ENCODE measurements around the gene MRPL10. TPM values are rescaled to one million over a fixed set of nuclear protein-coding genes. Genes with fewer than 3 reads are reported as not detected.

MRPL10 gene
- total and polyA plus RNA-seq, 10 of the 15 experiments (the other 5 are each of a cell fraction or from before 2014, with no cell fraction given): 18.9 to 61.9 (median 47.3) TPM

DNA sequence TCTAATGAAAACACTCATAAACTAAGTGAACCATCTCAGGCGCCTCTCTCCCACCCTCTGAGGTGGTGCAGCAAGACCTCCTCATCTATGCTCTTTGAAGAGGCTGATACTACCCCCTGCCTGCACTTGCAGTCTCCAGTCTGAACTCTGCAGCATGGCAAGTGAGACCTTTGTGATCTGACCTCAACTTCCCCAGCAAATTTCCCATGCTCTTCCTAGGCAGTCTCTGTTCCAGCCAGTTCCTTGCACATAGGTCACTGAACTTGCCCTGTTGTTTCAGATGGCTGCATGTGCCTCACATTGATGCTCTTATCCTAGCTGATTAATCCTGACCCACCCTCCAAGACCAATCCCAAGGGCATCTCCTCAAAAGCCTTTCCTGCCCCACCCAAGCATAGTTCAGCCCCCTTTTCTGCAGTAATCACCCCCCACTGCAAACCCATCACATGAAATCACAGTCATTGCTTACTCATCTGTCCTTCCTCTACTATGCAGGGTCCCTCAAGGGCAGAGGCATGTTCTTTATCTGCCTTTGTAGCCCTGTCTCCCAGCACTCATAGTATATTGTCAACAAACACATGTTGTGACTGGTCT is 56.3 kb downstream of the MRPL10 start:
- 43% methylated on average over 1 of the region's 1 CpG for WGBS (ENCODE audit: insufficient coverage, insufficient replicate concordance, low lambda C conversion rate, missing lambda C conversion rate)
- ChIA-PET RAD21 (ENCODE audit: unreplicated experiment) (no interaction called here), CTCF (interaction anchor here (1.2 to 1.4 kb wide), 2 partner anchors 39 to 66 kb away, joined by 3 to 5 read pairs; partner anchors contain the start of gene SCRN2), POLR2A (no interaction called here), SMC1A (ENCODE audit: uncharacterized antibody, unreplicated experiment) (no interaction called here)
- in situ Hi-C loops (cut with MboI) (no loop called here), intact Hi-C loops (cut with micrococcal nuclease; ENCODE audit: unreplicated experiment) (loop anchor here (5.0 kb wide), 1 partner anchor 242 kb away; no protein-coding TSS in a partner anchor)
- Histone ChIP-seq H3K9ac (ENCODE audit: control insufficient read depth, insufficient read depth, low read length) (no peak overlapping the region), H4K20me1 (ENCODE audit: control insufficient read depth, insufficient read depth) (no peaks in the 10 kb centered on the region; the same call in 1 of the 2 replicates), H3K79me2 (ENCODE audit: control insufficient read depth, insufficient read depth, low read length) (no peaks in the 10 kb centered on the region), H2AFZ (ENCODE audit: control insufficient read depth, low read depth, low read length) (no peak overlapping the region), H3K27ac (ENCODE audit: control insufficient read depth, insufficient read depth) (no peak overlapping the region), H3K9me3 (replicated peaks; ENCODE audit: control insufficient read depth, insufficient read depth, low read length) (no peaks in the 10 kb centered on the region; the same call in 2 of the 3 replicates), H3K36me3 (ENCODE audit: control insufficient read depth in 2 of 2, insufficient read depth in 2 of 2, low read length in 1 of 2) (no peaks in the 10 kb centered on the region), H3K27me3 (replicated peaks in 1 of 2; ENCODE audit: control insufficient read depth in 2 of 2, insufficient read depth in 2 of 2, low read length in 1 of 2) (peaks cover 0 to 4% of the 10 kb centered on the region in 2 experiments; a peak in 2 of 4 replicates), H3K4me1 (ENCODE audit: control insufficient read depth, insufficient read depth, low read length) (no peaks in the 10 kb centered on the region), H3K4me3 (no peak overlapping the region), H3K4me2 (ENCODE audit: control insufficient read depth, insufficient read depth) (no peak overlapping the region)
- ATAC-seq (no peak), DNase-seq (ENCODE audit: low read depth, low spot score) (no peak), FAIRE-seq (no peak)
- TF ChIP-seq SIN3A (IDR thresholded peaks at IDR 0.05; ENCODE audit: low read depth, low read length) (no peak), ZNF217 (IDR thresholded peaks at IDR 0.05) (no peak), PAX5 (IDR thresholded peaks at IDR 0.05; ENCODE audit: borderline replicate concordance, low read depth, low read length) (no peak), TAF1 (IDR thresholded peaks at IDR 0.05; ENCODE audit: borderline replicate concordance, low read depth, low read length) (no peak), CBFB (IDR thresholded peaks at IDR 0.05; ENCODE audit: low read depth) (no peak), SREBF2 (IDR thresholded peaks at IDR 0.05; ENCODE audit: low read length) (no peak), RFX5 (IDR thresholded peaks at IDR 0.05; ENCODE audit: low read depth, low read length) (no peak), SUZ12 (IDR thresholded peaks at IDR 0.05; ENCODE audit: unreplicated experiment) (no peak), RUNX3 (IDR thresholded peaks at IDR 0.05; ENCODE audit: low read length) (no peak), KAT2A (conservative IDR thresholded peaks at IDR 0.05; ENCODE audit: control insufficient read depth, low read depth, low read length) (no peak), CBX3 (IDR thresholded peaks at IDR 0.05; ENCODE audit: borderline replicate concordance, low read depth) (no peak), KLF5 (IDR thresholded peaks at IDR 0.05; ENCODE audit: partially characterized antibody) (no peak), TCF7 (IDR thresholded peaks at IDR 0.05; ENCODE audit: borderline replicate concordance) (no peak), MYC (IDR thresholded peaks at IDR 0.05; ENCODE audit: insufficient read depth, insufficient read length, insufficient replicate concordance, low read length, severe bottlenecking) (no peak), SMC3 (IDR thresholded peaks at IDR 0.05; ENCODE audit: borderline replicate concordance, low read length) (no peak)
- TF ChIP-seq, protein P1, sequence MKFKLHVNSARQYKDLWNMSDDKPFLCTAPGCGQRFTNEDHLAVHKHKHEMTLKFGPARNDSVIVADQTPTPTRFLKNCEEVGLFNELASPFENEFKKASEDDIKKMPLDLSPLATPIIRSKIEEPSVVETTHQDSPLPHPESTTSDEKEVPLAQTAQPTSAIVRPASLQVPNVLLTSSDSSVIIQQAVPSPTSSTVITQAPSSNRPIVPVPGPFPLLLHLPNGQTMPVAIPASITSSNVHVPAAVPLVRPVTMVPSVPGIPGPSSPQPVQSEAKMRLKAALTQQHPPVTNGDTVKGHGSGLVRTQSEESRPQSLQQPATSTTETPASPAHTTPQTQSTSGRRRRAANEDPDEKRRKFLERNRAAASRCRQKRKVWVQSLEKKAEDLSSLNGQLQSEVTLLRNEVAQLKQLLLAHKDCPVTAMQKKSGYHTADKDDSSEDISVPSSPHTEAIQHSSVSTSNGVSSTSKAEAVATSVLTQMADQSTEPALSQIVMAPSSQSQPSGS (IDR thresholded peaks at IDR 0.05; ENCODE audit: low read length): no peak
- TF ChIP-seq, protein P2, sequence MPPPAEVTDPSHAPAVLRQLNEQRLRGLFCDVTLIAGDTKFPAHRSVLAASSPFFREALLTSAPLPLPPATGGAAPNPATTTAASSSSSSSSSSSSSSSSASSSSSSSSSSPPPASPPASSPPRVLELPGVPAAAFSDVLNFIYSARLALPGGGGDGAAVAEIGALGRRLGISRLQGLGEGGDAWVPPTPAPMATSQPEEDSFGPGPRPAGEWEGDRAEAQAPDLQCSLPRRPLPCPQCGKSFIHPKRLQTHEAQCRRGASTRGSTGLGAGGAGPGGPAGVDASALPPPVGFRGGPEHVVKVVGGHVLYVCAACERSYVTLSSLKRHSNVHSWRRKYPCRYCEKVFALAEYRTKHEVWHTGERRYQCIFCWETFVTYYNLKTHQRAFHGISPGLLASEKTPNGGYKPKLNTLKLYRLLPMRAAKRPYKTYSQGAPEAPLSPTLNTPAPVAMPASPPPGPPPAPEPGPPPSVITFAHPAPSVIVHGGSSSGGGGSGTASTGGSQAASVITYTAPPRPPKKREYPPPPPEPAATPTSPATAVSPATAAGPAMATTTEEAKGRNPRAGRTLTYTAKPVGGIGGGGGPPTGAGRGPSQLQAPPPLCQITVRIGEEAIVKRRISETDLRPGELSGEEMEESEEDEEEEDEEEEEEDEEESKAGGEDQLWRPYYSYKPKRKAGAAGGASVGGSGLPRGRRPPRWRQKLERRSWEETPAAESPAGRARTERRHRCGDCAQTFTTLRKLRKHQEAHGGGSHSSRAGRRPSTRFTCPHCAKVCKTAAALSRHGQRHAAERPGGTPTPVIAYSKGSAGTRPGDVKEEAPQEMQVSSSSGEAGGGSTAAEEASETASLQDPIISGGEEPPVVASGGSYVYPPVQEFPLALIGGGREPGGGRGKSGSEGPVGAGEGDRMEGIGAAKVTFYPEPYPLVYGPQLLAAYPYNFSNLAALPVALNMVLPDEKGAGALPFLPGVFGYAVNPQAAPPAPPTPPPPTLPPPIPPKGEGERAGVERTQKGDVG (CRISPR knock-in tag; IDR thresholded peaks at IDR 0.05): no peak
- no TSS peak for BruUV-seq (replicated peaks)
